Measurements from ENCODE around the gene SUPT20HL1.

DNA sequence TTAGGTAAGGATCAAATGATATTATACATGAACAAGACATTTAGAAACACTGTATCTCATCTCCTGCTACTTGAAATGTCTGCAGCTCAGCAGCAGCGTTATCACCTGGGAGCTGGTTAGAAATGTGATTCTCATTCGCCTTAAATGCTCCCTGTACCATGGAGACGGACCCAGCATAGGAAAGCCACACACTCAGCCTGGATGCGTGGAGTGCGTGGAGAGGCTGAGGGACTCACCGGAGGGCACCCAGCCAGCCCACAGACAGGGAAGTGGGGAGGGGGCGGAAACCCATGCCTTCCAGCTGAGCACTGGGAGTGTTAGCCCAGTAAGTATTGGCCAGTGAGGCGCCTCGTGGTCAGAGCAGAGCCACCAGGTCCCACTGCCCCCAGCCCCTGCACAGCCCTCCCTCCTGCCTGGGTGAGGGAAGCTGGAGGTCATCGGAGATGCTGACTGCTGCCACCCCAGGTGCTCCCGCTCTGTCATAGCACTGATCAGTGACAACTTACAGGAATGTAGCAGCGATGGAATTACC is 15.2 kb downstream of the SUPT20HL1 start:
- TF ChIP-seq, protein P1, sequence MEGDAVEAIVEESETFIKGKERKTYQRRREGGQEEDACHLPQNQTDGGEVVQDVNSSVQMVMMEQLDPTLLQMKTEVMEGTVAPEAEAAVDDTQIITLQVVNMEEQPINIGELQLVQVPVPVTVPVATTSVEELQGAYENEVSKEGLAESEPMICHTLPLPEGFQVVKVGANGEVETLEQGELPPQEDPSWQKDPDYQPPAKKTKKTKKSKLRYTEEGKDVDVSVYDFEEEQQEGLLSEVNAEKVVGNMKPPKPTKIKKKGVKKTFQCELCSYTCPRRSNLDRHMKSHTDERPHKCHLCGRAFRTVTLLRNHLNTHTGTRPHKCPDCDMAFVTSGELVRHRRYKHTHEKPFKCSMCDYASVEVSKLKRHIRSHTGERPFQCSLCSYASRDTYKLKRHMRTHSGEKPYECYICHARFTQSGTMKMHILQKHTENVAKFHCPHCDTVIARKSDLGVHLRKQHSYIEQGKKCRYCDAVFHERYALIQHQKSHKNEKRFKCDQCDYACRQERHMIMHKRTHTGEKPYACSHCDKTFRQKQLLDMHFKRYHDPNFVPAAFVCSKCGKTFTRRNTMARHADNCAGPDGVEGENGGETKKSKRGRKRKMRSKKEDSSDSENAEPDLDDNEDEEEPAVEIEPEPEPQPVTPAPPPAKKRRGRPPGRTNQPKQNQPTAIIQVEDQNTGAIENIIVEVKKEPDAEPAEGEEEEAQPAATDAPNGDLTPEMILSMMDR (conservative IDR thresholded peaks at IDR 0.05) = no peak
- no peak for TF ChIP-seq ZFX (IDR thresholded peaks at IDR 0.05)

All from C4-2B (cell line).